T-helper 2 cell treated with Interferon-gamma antibody and Interleukin-4, amounts not matched to agents 100 ng/mL and 5 ng/mL, for 36 hours (primary cell): Measurements from ENCODE around the gene SNX33. TPM values are rescaled to one million over a fixed set of nuclear protein-coding genes. Genes with fewer than 3 reads are reported as not detected.
"Not testable (repeated sequence)": the region's sequence is repeated elsewhere in the genome, so short reads cannot be mapped to it uniquely, and the experiment has no call there.

Source experiments
- intact Hi-C: fragments of 100-400 bp; cut with micrococcal nuclease; formaldehyde crosslinking; loops from one replicate; pipeline ENCODE4 v1.15.1; 2023
- total RNA-seq: library from RNA; stranded (reverse); gene quantifications from 2 replicates; pipeline ENCODE4 v1.2.3, GENCODE V29; 2022

The SNX33 gene
- total RNA-seq, 1 donor from 2014 or later, result 1.5 TPM

DNA sequence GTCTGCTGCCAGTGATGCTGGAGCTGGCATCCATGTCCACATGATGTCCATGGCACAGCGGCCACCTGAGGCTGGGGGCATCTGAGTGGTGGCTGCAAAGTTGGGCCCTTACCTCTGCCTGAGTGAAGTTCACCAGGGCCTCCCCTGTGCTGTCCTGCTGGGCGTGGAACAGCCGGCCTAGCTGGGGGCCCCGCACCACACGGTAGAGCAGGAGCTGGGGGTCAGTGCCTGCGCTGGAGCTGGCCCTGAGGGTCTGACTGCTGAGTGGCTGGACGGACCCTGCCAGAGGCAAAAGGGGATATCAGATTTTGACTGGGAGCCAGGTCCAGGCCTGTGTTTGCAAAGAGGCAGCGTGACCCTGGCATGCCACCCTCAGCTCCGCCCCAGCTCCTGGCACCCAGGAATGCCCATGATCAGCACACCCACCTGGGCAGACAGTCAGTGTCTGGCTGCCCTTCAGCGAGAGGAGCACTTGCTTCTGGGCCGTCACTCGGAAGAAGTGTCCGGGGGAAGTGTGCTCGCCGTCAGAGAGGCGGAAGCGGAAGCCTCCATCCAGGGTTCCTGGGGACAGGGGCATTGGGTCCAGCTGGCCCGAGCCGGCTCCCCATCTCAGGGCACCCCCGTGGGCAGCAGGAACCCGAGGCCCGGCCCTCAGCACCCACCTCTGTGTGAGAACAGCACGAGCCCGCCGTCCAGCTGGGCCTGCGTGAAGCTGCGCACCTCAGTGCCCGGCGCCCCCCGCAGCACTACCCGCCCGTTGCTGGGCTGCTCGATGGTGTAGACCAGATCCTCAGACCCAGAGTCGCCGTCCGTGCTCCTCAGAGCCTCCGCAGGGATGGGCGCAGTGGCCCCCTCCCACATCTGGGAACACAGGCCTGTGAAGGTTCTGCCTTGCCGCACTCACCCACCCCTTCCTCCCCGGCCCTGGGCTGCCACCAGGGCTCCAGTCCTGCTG lies 34.7 kb downstream of the SNX33 start:
- intact Hi-C loops, result loop anchor here (1.0 kb wide), 2 partner anchors 173 to 314 kb away; partner anchors contain the start of gene MAN2C1

DNA sequence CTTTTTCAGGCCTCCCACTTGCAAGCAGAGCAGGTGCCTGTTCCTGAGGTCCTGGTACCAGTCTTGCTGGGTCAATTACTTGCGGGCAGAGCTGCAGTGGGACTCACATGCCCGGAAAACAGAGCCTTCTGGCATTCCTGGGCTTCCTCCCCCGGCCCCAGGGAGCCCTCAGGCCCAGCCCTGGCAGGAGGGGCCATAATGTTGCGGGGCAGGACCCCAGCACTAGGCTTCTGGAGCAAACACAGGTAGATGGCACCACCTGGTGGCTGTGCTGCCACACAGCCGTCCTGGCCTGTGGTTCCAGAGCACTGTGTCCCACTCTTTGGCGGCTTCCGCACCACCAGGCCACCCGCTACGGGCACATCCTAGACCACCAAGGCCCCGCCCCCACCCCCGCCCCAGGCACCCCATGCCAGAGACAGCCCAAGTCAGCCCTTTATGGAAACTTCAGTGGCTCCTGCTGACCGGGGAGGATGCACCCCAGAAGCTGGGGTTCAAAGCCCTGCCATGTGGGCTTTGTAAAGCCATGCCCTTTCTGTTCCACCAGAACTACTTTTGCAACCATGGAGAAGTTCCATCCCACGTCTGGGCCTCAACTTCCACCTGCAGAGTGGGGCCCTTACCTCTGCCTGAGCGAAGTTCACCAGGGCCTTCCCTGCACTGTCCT lies 36.1 kb downstream of the SNX33 start:
- intact Hi-C loops, result loop anchor here (1.0 kb wide), 2 partner anchors 174 to 315 kb away; partner anchors contain the start of gene MAN2C1

DNA sequence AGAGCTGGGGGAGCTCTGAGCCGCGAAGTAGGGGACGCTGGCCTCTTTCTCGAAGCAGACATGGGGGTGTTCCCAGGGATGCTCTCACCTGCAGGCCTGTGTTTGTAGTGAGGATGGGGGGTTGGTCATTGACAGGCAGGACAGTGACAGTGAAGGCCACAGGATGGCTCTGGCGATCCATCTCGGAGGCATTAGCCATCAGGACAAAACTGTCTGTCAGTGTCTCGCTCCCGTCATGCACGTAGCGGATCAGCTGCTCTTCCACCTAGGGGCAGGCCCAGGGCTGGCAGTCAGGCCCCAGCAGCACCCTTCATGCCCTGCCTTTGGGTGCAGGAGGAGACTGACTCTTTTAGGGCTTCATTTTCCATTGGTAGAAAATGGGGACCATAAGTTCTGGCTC lies 36.9 kb downstream of the SNX33 start:
- intact Hi-C loops, result no loop called here

DNA sequence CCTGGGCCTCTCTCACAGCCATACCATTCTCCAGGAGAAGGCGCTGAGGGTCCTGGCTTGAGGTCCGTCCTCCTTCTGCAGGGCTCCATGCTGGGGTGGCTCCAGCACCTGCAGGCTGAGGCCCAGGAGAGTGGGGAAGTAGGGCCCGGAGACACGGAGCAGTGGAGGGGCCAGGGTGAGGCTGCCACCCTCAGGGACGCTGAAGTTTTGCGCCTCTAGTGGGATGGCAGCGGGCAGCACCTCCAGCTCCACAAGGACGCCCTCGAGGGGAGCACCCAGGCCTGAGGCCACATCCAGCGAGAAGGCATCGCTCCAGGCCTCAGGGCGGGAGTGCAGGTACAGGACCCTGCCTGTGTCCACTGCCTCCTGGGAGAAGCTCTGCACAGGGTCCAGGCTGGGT lies 37.5 kb downstream of the SNX33 start:
- intact Hi-C loops, result no loop called here

DNA sequence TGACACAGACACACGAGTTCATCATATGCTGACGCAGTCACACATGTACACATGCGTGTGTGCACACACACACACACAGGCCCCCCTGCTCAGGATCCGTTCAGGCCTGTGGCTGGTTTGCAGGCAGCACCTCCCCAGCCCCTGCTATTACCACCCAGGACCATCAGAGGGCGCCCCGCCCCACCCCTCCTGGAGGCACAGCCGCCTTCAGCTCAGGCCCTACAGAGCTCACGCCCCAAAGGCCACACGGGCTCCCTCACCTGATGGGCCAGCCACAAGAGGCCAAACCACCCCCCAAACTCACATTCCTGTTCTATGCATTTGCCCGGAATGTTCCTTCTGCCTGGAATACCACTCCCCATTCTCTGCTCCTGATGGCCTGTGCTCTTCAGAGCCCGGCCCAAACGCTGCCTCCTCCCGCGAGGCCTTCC lies 38.5 kb downstream of the SNX33 start:
- intact Hi-C loops, result loop anchor here (1.0 kb wide), 1 partner anchor 116 kb away; no protein-coding TSS in a partner anchor

DNA sequence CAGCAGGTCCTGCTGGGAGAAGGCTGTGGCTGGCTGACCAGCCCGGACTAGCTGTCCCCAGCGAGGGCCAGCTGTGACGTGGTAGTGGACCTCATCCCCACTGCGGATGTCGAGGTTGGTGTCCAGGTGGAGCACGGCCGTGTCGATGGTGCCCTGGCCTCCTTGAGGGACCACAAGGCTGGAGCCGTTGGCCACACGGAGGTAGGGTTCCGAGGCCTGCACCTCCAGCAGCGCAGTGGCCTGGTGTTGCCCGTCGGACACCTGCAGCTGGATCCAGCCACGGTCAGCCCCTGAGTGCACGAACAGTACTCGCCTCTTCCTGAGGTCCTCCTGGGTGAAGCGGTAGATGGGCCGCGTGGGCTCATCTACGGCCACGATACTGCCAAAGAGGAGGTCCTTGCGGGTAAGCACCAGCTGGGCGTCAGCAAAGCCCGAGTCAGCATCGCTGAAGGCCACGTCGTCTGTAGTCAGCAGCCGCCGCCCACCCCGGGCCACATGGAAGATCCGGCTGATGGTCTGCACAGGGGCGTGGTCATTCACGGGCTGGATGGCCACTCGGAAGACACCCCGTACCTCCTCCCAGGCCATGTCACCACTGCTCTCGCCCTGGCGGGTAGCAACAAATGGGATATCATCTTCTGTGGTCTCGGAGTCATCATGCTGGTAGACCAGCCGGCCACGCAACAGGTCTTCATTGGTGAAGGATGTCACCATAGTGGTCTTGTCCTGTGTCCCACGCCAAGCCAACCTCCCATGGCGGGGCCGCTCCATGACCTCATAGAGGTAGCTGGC lies 40.0 kb downstream of the SNX33 start:
- intact Hi-C loops, result no loop called here

DNA sequence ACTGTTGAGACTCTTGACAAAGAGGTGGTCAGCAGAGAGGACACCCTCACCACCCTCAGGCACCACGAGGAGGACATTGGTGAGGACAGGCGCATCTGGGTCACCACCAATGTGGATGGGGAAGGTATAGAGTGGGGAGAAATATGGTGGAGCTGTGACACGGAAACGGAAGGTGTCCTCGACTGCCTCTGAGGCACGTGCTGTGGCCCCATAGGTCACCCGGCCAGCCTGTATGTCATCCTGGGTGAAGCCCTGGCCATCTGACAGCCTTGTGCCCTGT lies 40.5 kb downstream of the SNX33 start:
- intact Hi-C loops, result no loop called here

DNA sequence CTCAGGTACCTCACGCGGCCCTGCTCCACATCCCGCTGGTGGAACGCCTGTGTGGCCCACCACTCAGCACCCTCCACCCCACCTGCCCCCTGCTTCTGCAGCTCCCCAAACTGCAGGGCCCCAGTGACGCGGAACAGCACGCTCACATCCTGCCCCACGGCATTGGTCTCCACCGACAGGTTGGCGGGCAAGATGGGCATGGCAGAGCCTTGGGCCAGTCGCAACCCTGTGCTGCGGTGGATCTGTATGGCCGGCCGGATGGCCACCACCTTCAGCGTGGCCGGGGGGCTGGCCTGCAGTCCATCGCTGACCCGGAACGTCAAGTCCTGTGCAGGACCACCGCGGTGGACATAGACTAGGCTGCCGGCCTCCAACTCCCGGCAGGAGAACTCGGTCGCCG lies 41.1 kb downstream of the SNX33 start:
- intact Hi-C loops, result no loop called here

DNA sequence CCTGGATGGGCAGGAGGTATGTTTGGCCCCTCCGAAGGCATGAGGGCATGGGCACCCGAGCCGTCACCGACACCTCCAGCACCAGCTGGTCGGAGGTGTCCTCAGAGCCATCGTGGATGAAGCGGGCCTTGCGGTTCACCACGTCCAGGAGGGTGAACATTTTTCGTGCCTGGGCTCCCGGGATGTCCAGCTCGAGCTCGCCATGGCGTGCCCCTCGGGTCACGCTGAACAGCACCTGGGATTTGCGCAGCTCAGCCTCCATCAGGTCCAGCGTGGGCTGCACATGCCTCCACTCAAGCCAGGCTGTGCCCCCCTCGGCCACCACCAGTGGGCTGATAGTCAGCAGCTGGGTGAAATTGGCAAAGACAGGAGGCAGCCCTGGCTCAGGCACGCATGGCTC lies 41.7 kb downstream of the SNX33 start:
- intact Hi-C loops, result not testable (repeated sequence)

DNA sequence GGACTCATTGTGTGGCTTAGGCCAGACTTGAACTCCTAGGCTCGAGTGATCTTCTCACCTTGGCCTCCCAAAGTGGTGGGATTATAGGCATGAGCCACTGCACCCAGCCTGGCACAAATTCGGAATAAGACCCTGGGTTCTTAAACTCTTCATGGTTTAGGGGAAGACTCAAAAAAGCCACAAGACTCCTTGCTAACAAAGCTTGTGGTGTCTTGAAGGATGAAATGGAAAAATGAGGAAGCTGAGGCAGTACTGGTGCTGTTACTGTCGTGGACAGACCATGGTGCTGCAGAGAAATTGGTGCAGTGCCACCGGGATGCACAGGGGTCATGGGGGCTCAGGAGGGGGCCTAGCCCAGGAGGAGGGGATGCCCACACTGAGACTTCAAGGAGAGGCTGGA lies 44.6 kb downstream of the SNX33 start:
- intact Hi-C loops, result not testable (repeated sequence)

DNA sequence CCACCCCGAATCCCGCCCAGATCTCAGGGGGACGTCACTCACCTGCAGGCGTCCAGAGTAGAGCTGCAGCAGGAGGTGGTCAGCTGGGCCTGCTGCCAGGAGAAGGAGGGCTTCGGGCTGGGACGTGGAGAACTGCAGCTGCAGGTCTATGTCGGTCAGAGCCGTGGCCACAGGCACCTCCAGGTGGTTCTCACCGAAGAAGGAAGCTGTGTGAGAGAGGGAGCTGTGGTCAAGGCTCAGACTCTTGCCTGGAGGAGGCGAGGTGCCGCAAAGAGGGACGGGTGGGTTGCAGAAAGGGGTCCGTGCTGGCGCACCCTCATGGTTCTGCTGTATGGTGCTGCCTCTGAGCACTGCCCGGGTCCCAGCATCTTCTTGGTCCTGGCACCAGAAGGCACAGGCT lies 45.3 kb downstream of the SNX33 start:
- intact Hi-C loops, result not testable (repeated sequence)

DNA sequence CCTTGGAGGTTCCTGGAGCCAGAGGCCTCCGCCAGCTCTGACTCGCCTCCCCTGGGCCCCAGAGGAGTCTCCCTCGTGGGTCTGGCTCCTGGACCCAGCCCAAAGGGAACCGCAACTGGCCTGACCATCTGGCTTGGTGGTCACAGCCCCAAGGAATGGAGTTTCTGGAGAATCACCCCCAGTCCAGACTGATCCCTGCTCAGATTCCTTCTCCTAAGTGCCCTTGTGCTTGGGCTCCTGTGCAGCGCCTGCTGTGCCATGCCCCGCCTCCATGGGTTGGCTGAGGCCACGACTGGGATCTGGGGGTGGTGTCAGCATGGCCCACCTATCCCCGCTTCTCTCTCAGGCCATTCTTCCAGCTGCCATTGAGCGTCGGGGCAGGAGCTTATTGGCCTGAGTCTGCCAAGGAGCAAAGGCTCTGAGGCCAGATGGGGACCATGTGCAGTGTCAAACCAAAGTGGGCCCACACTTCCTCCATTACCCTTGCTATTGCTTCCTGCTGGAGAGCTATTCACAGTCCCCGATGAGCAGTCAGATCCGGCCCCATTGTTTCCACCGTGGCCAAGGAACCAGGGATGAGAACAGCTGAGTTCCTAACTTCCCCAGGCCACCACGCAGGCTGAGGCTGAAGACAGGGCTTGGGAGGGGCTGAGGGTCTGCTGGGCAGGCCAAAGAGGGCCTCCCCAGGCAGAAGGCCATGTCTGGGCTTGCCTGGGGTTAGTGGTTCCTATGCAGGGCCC lies 46.0 kb downstream of the SNX33 start:
- intact Hi-C loops, result no loop called here

DNA sequence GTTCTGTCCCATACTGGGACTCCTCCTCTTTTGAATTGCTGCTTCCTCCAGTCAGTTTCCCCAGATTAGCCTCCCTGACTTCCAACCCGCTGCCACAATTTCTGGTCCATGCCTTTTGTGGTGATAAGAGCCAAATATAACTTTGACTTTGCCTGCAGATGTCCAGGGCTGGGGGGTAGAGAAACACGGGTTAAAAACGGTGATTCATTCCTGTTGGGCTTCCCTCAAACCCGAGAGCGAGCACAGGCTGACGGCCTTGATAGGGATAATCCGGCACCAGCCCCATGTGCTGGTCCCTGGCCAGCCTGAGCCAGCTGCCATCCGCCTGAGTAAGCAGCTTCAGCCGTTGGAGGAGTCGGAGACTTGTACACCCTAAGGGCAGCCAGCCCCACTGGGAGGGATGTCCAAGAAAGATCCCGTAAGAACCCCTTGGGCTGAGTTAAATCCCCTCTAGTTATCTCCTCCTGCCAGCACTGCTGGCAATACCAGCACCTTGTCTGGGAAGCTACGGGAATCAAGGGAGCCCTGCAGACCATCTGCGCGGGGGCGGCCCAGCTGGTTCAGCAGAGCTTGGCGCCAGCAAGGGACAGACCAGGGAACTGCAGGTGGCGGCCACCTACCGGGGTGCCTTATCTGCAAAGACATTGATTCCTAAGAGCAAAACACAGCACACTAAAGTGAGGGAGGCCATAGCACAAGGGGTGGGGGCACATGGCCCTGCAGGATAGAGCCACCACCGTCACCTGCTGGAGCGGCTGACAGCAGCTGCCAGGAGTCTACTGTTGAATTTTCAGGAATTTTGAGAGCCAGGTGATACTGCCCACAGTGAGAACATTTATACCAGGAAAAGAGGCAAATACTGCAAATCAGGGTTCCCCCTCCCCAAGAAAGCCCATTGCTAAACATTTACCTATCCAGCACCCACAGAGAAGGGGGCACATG lies 46.8 kb downstream of the SNX33 start:
- intact Hi-C loops, result no loop called here

DNA sequence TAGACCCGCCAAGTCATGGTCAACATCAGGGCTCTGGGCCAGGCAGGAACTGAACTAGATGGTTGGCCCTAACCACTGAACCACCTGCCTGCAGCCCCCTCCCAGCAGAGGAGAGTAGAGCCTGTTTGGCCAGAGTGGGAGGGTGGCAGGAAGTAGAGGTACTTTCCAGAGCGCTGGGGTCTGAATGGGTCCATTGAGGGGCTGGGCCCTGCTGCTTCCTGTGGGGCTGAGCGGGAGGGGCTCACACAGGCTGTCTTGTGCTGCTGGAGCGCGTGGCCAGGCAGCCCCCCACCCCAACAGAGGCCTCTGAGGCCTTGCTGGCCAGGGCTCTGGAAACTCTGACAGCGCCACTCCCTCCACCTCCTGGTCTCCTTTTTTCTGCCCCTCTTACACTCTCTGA lies 47.5 kb downstream of the SNX33 start:
- intact Hi-C loops, result no loop called here

DNA sequence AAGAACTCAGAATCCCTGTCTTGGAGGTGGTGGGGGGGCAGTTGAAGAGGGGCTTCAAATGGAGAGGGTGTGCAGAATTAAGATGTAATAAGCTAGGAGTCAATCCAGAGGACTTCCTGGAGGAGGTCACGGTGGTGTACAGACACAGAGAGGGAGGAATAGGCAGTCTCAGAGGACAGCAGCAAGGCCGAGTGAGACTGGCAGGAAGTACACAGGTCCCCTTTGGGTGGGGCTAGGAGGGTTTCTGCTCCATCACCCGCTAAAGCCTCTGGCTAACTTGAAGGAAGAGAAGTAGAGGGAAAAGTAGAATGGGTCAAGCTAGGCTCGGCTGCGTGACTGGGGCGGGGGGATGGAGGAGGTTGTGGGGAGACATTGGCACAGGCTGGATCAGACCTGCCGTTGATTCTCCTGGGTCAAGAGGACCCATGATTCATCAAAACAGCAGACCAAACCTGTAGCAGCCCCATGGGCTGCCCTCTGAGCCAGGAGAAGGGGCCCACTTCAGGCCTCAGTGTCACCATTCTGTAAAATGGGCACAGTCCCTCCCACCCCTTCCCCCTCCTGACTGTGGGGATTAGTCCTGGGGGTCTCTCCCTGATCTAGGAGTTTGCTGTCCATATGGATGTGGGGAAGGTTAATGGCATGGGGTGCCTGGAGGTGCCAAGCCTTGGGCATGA lies 48.1 kb downstream of the SNX33 start:
- intact Hi-C loops, result no loop called here

DNA sequence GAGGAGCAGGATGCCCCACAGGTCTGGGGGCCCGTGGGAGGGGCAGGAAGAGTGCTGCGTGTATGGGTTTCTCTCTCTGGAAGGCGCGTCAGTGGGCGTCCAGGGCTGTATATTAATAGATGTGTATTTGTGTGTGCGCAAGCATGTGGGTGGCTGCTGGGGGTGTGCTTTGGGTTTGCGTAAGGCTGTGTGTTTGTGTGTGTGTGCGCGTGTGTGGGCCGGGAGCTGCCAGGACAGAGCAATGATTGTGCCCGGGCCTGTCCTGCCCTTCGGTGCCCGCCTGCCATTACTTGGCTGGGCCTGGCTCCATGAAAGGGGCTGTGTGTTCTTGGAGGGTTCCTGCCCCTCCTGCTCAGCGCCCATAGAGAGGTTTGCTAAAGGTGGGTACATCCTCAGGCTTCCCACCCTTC lies 48.6 kb downstream of the SNX33 start:
- intact Hi-C loops, result no loop called here

DNA sequence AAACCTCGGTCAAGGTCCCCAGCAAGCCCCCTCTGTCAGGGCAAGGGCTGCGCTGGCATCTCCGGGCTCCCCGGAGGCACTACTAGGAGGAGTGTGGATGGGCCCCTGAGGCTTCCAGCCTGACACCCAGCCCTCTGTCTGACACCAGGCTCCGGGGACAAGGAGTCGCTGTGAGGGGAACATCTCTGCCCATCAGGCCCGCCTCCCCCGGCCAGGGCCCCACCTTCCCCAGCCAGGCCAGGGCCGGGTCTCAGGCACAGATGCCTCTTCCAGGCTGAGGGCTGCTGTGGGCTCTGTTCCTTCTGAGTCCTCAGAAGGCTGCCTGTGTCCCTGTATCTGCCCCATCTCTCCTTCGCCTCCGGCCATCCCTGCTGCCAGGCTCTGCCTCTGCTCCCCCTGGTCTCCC lies 49.1 kb downstream of the SNX33 start:
- intact Hi-C loops, result no loop called here

DNA sequence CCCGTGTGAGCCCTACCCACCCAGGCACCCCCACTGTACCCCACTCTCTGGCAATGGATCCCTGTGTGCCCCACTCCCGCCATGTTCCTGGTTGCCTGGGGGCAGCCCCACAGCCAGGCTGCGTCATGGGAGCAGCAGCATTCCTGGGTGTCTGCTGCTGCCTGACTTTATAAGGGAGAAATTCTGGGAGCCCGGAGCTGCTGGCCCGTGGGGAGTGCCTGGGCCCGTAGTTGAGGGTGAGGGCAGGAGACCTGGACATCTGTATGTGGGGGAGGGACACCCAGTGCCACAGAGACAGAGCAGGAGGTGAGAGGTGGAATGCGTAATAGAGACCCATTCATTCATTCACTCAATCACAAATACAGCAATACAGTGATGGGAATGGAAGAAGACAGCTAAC lies 49.8 kb downstream of the SNX33 start:
- intact Hi-C loops, result no loop called here

DNA sequence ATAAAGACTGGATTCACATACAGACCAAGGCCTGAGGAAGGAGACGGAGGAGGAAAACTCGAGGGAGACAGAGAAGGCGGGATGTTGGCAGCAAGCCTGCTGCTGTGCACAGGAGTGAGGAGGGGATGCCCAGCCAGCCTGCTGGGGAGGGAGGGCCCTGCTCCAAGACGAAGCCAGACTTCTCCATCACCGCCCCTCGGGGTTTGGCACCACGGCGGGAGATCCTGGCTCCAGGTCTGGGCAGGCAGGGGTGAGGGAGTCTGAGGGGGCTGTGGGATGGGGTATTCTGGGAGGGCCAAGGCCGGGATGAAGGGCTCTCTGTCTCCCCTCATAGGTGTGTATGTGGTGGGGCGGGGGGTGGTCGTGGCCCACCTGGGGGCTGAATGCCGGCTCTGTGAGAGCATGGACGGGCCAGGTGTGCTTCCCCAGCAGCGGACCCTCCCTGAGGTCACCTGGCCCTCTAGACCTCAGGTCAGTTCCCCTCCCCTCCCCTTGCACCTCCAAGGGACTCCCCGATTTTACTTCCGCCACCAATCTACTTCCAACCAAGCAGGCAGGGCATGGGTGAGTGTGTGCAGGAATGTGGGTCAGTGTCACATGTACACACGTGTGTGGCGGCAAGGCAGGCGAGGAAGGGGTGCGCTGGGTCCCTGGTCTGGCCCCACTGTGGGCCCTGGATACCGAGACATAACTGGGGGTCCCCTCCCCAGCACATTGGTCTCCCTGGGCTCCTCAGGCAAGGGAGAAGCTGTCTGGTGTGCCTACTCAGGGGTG lies 50.4 kb downstream of the SNX33 start:
- intact Hi-C loops, result not testable (repeated sequence)
